ENCODE data around the gene CSNK1G3.

The CSNK1G3 gene

DNA sequence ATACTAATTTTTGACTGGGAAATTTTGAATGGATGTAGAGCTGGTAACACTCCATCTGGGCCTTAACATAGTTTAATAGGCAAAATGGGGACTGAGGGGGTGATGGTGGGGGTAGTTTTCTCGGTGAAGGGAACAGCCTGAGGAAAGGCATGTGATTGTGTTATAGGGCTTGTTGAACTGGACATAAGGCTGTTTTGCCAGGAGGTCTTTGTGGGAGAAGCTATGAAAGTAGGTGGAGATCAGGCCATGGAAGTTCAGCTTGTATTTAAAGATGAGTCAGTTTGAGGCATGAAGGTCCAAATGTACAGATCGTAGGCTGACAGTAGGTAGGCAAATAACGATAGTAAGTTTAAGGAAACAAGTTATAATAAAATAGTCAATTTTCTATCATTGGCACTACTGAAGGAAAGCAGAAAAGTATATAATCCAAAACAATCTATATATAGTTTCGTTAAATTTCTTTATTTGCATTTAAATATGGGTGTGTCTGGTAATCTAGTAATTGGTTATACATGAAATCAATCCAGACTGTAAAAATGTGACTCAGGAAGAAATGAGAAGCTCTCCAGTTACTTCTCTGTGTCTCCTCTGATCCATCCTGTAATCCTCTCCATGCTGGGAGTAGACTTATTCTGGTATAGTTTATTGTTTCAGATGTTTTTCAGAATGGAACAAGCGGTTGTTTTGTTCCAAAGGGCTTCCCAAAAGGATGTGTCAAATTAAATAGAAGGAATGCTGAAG, 2.8 kb downstream of the CSNK1G3 start:
- TF ChIP-seq, protein P1, sequence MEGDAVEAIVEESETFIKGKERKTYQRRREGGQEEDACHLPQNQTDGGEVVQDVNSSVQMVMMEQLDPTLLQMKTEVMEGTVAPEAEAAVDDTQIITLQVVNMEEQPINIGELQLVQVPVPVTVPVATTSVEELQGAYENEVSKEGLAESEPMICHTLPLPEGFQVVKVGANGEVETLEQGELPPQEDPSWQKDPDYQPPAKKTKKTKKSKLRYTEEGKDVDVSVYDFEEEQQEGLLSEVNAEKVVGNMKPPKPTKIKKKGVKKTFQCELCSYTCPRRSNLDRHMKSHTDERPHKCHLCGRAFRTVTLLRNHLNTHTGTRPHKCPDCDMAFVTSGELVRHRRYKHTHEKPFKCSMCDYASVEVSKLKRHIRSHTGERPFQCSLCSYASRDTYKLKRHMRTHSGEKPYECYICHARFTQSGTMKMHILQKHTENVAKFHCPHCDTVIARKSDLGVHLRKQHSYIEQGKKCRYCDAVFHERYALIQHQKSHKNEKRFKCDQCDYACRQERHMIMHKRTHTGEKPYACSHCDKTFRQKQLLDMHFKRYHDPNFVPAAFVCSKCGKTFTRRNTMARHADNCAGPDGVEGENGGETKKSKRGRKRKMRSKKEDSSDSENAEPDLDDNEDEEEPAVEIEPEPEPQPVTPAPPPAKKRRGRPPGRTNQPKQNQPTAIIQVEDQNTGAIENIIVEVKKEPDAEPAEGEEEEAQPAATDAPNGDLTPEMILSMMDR (conservative IDR thresholded peaks at IDR 0.05; ENCODE audit: low read length): no peak
- no peak overlapping the region for H3K4me3 ChIP-seq (ENCODE audit: low read length)
- DNase-seq (ENCODE audit: low read depth): no peak

DNA sequence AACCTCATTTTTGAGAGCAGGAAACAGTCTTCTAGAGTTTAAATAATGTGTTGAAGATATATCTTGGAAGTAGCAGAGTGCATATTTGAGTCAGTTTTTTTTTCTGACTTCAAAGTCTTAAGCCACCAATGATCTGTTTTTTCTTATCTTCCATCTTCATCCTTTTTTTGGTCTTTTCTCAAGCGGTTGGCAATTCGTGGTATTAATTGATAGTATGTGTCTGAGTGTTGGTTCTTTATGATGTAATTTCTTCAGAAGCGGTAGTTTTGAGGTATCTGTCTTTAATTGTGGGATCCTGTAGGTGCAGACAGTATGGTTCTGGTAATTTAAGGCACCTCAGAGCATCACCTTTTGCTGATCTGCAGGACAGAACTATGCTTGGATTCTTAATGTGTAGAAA, 3.9 kb downstream of the CSNK1G3 start:
- TF ChIP-seq, protein P1 (conservative IDR thresholded peaks at IDR 0.05; ENCODE audit: low read length): no peak
- DNase-seq (ENCODE audit: low read depth): no peak
- H3K4me3 ChIP-seq (ENCODE audit: low read length): no peak overlapping the region

DNA sequence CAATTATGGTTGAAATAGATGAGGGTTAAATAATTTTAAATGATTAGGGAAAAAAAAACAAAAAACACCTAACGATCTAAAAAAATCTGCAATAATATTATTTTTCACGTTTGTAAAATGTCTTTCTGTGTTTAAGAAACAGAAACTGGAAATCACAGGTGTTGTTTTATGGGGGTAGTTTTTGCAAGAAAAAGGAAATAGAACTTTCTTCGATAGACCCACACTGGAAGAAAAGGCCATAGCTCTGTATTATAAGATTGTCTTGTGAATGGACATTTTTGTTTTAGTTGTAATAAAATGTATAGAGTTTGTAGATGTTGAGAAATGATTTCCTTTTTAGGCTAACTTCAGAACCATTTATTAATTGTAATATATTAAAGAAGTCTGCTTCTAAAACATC, 5.5 kb downstream of the CSNK1G3 start:
- TF ChIP-seq, protein P1 (conservative IDR thresholded peaks at IDR 0.05; ENCODE audit: low read length): no peak
- no peak overlapping the region for H3K4me3 ChIP-seq (ENCODE audit: low read length)
- no peak for DNase-seq (ENCODE audit: low read depth)

DNA sequence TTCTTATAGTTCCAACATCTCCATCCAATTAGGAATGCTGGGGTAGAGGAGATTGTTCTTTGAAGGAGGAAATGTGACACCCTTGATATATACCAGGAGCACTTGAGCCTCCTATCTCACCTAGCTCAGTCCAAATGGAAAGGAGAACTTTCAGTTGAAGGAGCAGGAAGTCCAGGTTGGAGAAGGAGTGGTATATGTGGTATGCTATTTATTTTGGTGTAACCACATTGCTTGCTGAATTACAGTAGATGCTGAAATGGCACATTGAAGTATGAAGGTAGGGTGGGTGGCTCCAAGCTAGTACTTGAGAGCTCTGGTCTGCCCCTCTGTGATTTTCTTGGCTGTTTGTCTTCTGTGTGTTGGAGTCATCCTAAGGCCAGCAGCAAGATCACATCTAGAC, 6.1 kb downstream of the CSNK1G3 start:
- no peak for DNase-seq (ENCODE audit: low read depth)
- TF ChIP-seq, protein P1 (conservative IDR thresholded peaks at IDR 0.05; ENCODE audit: low read length): no peak
- H3K4me3 ChIP-seq (ENCODE audit: low read length): no peak overlapping the region

DNA sequence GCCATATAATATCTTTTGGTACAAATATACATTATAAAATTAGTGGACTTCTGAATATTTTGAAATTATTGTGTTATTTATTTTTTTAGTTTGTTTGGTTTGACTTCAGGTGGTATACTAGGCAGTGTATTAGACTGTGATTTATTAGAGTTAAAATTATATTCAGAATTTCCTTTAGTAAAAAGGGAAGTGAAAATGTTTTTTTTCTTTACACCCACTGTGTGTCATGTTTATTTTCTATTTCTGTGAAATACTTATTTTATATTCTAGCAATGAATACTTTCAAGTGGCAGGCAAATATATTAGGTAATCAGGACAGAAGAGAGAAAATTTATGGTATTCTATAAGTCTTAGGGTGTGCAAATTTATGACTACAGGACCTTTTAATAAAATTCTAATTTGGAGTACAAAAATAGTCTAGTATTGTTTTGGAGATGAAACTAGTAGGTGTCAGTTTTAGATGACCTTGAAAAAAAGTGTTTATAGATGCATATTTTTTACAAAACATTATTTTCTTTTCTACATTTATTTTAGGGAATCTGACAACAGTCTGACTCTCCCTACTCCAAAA, 8.8 kb downstream of the CSNK1G3 start:
- DNase-seq (ENCODE audit: low read depth): no peak
- no peak overlapping the region for H3K4me3 ChIP-seq (ENCODE audit: low read length)
- TF ChIP-seq, protein P1 (conservative IDR thresholded peaks at IDR 0.05; ENCODE audit: low read length): no peak

DNA sequence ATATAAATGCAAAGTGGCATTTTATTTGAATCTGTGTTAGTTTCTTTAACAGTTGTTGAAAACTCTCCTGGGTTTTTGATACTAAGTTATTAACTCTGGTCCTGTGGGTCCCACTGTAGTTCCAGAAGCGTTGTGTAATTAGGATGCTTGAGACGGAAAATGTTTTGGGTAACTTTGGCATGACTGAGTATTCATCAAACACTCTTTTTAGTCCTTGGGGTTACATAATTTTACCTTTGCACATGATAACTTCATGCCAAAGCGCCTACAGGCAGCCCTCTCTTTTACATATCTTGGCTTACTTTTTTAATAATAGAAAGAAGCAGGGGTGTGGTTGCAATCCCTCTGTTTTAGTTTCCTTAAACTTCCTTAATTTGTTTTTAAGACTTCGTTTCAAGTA, 12.2 kb downstream of the CSNK1G3 start:
- no peak for DNase-seq (ENCODE audit: low read depth)
- TF ChIP-seq, protein P1 (conservative IDR thresholded peaks at IDR 0.05; ENCODE audit: low read length): no peak
- no peak overlapping the region for H3K4me3 ChIP-seq (ENCODE audit: low read length)

DNA sequence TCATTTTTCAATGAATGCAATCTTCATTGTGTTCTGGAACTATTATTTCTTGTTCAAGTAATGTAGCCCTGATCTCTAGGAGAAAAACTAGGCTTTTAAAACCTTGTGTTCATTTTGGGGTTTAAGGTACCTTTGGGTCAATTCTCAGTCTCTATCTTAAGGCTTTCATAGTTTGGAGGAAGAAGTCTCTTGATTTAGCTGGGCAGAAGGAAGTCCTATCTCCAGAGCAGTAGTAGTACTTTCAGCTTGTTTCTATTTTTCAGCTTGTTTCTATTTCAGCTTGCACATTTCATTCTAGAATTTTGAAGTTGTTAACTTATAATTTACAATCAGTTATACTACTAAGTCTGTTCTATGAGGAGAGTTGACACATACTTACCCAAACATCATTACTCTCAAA, 15.2 kb downstream of the CSNK1G3 start:
- TF ChIP-seq, protein P1 (conservative IDR thresholded peaks at IDR 0.05; ENCODE audit: low read length): no peak

More for the DNA sequence above, 15.2 kb downstream of the CSNK1G3 start:
- no peak overlapping the region for H3K4me3 ChIP-seq (ENCODE audit: low read length)
- DNase-seq (ENCODE audit: low read depth): no peak
